ENCODE data around the gene USP37. TPM values are rescaled to one million over a fixed set of nuclear protein-coding genes. Genes with fewer than 3 reads are reported as not detected.

USP37 gene
- total and polyA plus RNA-seq, 2 of the 13 experiments (the other 11 are each of a cell fraction or from before 2014, with no cell fraction given), result 6.5 to 30.6 TPM

GRCh38 chr2:218406949-218407618 lies 161.1 kb downstream of the USP37 start (continued):
- 0 out of 2 replicates have a peak, but pooled peaks have one; percentile 24 for TF ChIP-seq ZBTB4 (CRISPR knock-in tag; IDR thresholded peaks at IDR 0.05; ENCODE audit: borderline replicate concordance)
- no peak for TF ChIP-seq CHCHD3 (CRISPR knock-in tag; IDR thresholded peaks at IDR 0.05)
- TF ChIP-seq ZSCAN22 (CRISPR knock-in tag; IDR thresholded peaks at IDR 0.05), result no peak
- no peak for TF ChIP-seq GATAD1 (CRISPR knock-in tag; IDR thresholded peaks at IDR 0.05)
- no peak; the same call in 1 of the 2 replicates for TF ChIP-seq ZNF703 (CRISPR knock-in tag; IDR thresholded peaks at IDR 0.05; ENCODE audit: borderline replicate concordance)
- TF ChIP-seq ZMAT5 (CRISPR knock-in tag; IDR thresholded peaks at IDR 0.05; ENCODE audit: borderline replicate concordance, low read depth), result no peak
- no peak for TF ChIP-seq PLRG1 (conservative IDR thresholded peaks at IDR 0.05)
- no peak for TF ChIP-seq ZNF317 (CRISPR knock-in tag; IDR thresholded peaks at IDR 0.05)
- TF ChIP-seq BORCS8-MEF2B (CRISPR knock-in tag; IDR thresholded peaks at IDR 0.05), result no peak; the same call in 1 of the 2 replicates
- TF ChIP-seq ZSCAN20 (CRISPR knock-in tag; IDR thresholded peaks at IDR 0.05; ENCODE audit: borderline replicate concordance), result no peak
- TF ChIP-seq TMF1 (CRISPR knock-in tag; IDR thresholded peaks at IDR 0.05; ENCODE audit: low read depth), result 0 out of 2 replicates have a peak, but pooled peaks have one; percentile 69
- no peak; the same call in 1 of the 2 replicates for TF ChIP-seq ZNF607 (CRISPR knock-in tag; IDR thresholded peaks at IDR 0.05; ENCODE audit: borderline replicate concordance)
- no peak for TF ChIP-seq ZNF513 (CRISPR knock-in tag; conservative IDR thresholded peaks at IDR 0.05)
- TF ChIP-seq NCOA1 (CRISPR knock-in tag; IDR thresholded peaks at IDR 0.05), result no peak
- TF ChIP-seq ZNF546 (CRISPR knock-in tag; conservative IDR thresholded peaks at IDR 0.05), result no peak
- no peak for TF ChIP-seq ZNF781 (CRISPR knock-in tag; IDR thresholded peaks at IDR 0.05; ENCODE audit: borderline replicate concordance, not compliant biosample characterization)
- no peak for TF ChIP-seq ZNF460 (CRISPR knock-in tag; IDR thresholded peaks at IDR 0.05; ENCODE audit: borderline replicate concordance)
- no peak; the same call in 1 of the 2 replicates for TF ChIP-seq SMAD9 (CRISPR knock-in tag; IDR thresholded peaks at IDR 0.05)
- no peak for TF ChIP-seq ZNF468 (CRISPR knock-in tag; IDR thresholded peaks at IDR 0.05)
- no peak for TF ChIP-seq RFX5 (IDR thresholded peaks at IDR 0.05; ENCODE audit: low read depth, low read length)
- no peak for TF ChIP-seq PREB (CRISPR knock-in tag; IDR thresholded peaks at IDR 0.05)
- TF ChIP-seq DNMT3B (CRISPR knock-in tag; conservative IDR thresholded peaks at IDR 0.05), result no peak

All from HepG2 (cell line).